ENCODE measurements around the gene ARL15.
"Not testable (repeated sequence)": the region's sequence is repeated elsewhere in the genome, so short reads cannot be mapped to it uniquely, and the experiment has no call there.

The ARL15 gene

DNA sequence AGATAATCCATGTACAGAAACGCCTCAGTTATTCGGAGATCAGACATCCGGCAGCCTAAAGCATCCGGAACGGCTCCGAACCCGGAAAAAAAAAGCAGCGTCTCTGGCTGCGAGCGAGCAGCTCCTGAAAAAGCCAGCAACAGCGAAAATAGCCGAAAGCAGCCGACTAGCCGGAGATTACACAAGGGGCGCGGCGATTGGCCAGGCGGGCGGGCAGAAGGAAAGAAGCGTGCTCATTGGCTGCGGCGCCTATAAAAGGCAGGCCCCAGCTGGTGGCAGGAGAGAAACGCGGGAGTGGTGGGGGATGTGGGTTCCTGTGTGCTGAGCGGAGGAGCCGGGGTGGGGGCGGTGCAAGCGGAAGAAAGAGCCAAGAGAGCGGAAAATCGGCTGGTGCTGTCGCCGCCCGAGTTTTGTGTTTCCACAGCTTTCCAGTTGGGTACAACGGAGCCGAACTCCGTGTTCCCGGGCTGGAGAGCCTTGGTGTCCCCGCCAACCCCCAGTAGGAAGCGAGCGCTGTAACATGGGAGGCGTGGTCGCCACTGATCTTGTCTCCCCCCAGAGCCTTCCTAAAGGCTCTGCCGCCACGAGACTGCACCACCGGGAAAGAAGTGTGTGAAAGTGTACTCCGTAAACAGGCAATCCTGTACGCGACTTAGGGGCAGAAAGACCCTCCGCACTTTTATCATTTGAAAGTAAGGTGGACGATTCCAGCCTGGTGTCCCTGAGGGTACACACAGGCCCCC is at the start of gene ARL15:
ARL15 (minus strand) TSS at position 141 of the 743 bp plus-strand sequence.
- peak within 1 kb of the TSS; percentile 82 for H3K27ac ChIP-seq
- peaks cover 23 to 24% of the 10 kb centered on the region in 2 experiments for H3K4me1 ChIP-seq (ENCODE audit: control insufficient read depth in 1 of 2, insufficient read depth in 1 of 2, low read depth in 1 of 2, low read length in 1 of 2)
- H3K9me3 ChIP-seq = no peaks in the 10 kb centered on the region
- peaks cover 20% of the 10 kb centered on the region for H3K27me3 ChIP-seq
- H3K36me3 ChIP-seq = no peaks in the 10 kb centered on the region
- peak within 1 kb of the TSS; percentile 81 to 82 for H3K4me3 ChIP-seq (ENCODE audit: low read depth in 1 of 2, low read length in 1 of 2)
- TF ChIP-seq, protein P1, sequence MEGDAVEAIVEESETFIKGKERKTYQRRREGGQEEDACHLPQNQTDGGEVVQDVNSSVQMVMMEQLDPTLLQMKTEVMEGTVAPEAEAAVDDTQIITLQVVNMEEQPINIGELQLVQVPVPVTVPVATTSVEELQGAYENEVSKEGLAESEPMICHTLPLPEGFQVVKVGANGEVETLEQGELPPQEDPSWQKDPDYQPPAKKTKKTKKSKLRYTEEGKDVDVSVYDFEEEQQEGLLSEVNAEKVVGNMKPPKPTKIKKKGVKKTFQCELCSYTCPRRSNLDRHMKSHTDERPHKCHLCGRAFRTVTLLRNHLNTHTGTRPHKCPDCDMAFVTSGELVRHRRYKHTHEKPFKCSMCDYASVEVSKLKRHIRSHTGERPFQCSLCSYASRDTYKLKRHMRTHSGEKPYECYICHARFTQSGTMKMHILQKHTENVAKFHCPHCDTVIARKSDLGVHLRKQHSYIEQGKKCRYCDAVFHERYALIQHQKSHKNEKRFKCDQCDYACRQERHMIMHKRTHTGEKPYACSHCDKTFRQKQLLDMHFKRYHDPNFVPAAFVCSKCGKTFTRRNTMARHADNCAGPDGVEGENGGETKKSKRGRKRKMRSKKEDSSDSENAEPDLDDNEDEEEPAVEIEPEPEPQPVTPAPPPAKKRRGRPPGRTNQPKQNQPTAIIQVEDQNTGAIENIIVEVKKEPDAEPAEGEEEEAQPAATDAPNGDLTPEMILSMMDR (IDR thresholded peaks at IDR 0.05) = peak; percentile 49

DNA sequence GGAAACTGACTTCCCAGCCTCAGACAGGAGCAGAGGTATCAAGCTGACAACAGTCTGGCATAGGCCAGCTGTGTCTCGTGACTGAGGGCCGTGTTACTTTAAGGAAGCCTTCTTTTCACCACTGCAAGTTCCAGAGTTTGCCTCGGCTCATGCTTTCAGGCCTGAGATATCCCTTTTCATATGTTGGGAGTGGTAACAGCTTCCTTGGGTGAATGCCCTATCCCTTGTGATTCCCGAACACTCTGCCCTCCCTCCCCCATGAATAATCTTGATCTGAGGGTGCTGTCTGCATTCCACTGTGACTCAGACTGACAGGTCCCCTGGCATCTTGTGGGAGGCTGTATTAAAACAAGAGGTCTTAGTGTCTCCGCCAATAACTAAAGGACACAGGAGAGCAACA is 49.7 kb upstream of the ARL15 start:
- no peak overlapping the region for H3K27ac ChIP-seq
- H3K4me3 ChIP-seq (ENCODE audit: low read depth in 1 of 2, low read length in 1 of 2) = no peak overlapping the region

DNA sequence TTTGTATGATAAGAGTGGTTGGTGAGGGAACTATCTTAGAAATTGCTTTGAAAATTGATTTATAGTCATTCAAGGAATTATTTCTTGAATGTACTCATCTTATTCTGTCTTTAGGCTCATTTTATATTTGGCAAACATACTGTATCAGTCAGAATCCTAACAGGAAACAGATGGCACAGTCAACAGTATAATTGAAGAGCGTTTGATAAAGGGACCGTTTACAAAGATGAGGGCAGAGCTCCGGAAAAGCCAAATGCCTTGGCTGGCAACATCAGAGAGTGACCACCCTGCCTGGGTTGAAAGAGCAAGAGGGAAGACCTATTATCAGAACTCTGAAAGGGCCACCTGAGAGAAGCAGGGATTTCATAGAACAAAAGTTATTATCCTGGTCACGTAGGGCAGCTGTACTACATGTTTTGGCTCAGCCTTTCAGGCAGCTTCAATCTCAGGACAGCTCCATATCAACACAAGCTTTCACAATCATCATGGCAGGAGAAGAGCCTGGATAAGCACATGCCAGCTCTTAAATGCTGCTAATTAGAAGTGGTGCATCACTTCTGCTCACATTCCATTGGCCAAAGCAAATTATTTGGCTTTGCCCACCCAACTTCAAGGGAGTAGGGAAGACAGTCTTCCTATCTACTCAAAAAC is 47.2 kb upstream of the ARL15 start:
- Histone ChIP-seq H3K27me3 (no peaks in the 10 kb centered on the region), H3K36me3 (no peaks in the 10 kb centered on the region), H3K9me3 (no peaks in the 10 kb centered on the region), H3K4me3 (ENCODE audit: low read depth in 1 of 2, low read length in 1 of 2) (no peak overlapping the region), H3K4me1 (ENCODE audit: control insufficient read depth in 1 of 2, insufficient read depth in 1 of 2, low read depth in 1 of 2, low read length in 1 of 2) (no peaks in the 10 kb centered on the region), H3K27ac (no peak overlapping the region)
- TF ChIP-seq, protein P1 (IDR thresholded peaks at IDR 0.05) = no peak

More for the DNA sequence above, 49.7 kb upstream of the ARL15 start:
- no peaks in the 10 kb centered on the region for H3K9me3 ChIP-seq
- no peaks in the 10 kb centered on the region for H3K4me1 ChIP-seq (ENCODE audit: control insufficient read depth in 1 of 2, insufficient read depth in 1 of 2, low read depth in 1 of 2, low read length in 1 of 2)
- no peaks in the 10 kb centered on the region for H3K27me3 ChIP-seq
- TF ChIP-seq, protein P1 (IDR thresholded peaks at IDR 0.05) = no peak
- H3K36me3 ChIP-seq = no peaks in the 10 kb centered on the region

DNA sequence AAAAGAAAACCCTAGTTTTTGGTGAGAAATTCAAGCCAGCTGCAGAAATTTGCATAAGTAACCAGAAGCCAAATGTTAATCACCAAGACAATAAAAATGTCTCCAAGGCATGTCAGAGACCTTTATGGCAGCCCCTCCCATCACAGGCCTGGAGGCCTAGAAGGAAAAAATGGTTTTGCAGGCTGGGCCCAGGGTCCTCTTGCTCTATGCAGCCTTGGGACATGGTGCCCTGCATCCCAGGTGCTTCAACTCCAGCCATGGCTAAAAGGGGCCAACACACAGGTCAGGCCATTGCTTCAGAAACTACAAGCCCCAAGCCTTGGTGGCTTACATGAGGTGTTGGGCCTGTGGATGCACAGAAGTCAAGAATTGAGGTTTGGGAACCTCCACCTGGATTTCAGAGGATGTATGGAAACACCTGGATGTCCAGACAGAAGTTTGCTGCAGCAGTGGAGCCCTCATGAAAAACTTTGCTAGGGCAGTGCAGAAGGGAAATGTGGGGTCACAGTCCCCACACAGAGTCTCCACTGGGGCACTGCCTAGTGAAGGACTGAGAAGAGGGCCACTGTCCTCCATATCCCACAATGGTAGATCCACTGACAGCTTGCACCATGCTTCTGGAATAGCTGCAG is 43.7 kb upstream of the ARL15 start:
- H3K9me3 ChIP-seq; H3K36me3 ChIP-seq; H3K27me3 ChIP-seq; H3K4me1 ChIP-seq (ENCODE audit: control insufficient read depth in 1 of 2, insufficient read depth in 1 of 2, low read depth in 1 of 2, low read length in 1 of 2); H3K27ac ChIP-seq; H3K4me3 ChIP-seq (ENCODE audit: low read depth in 1 of 2, low read length in 1 of 2): not testable (repeated sequence)

DNA sequence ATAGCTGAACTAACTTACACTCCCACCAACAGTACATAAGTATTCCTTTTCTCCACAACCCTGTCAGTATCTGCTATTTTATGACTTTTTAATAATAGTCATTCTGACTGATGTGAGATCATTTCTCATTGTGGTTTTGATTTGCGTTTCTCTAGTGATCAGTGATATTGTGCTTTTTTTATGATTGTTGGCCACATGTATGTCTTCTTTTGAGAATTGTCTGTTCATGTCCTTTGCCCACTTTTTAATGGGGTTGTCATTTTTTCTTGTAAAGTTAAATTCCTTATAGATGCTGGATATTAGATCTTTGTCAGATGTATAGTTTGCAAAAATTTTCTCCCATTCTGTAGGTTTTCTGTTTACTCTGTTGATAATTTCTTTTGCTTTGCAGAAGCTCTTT is 42.2 kb upstream of the ARL15 start:
- H3K9me3 ChIP-seq; H3K27me3 ChIP-seq; H3K27ac ChIP-seq; H3K4me1 ChIP-seq (ENCODE audit: control insufficient read depth in 1 of 2, insufficient read depth in 1 of 2, low read depth in 1 of 2, low read length in 1 of 2); H3K36me3 ChIP-seq; H3K4me3 ChIP-seq (ENCODE audit: low read depth in 1 of 2, low read length in 1 of 2): not testable (repeated sequence)

DNA sequence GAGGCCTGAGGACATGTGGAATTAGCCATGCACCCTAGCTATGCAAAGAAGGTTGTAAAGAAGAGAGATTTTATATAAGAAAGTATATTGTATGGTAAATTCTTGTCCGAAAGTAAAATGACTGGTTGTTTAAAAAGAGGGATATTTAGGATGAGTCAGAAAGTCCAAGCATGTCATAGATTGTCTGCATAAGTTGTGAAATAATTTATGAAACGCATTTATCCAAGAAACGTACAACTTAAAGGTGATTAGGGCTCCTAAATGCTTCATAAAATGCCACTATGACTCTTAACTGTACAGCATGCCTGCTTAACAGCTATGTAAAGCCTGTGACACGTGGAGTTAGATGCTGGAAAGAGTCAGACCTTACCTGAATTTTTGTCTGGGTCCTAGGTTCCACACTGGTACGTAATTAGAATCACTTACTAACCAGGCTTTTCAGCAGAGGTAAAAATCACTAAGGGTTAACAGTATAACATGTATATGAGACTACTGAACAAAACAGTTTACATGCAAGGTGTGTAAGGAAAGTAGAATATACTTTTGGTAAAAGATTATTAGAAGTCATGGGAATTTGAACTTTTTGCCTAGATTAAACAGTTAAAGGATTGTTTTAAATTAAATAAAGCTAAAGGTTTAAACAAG is 37.0 kb upstream of the ARL15 start:
- Histone ChIP-seq H3K36me3 (no peaks in the 10 kb centered on the region), H3K27ac (no peak overlapping the region), H3K9me3 (no peaks in the 10 kb centered on the region), H3K4me1 (ENCODE audit: control insufficient read depth in 1 of 2, insufficient read depth in 1 of 2, low read depth in 1 of 2, low read length in 1 of 2) (no peaks in the 10 kb centered on the region), H3K27me3 (no peaks in the 10 kb centered on the region), H3K4me3 (ENCODE audit: low read depth in 1 of 2, low read length in 1 of 2) (no peak overlapping the region)
- TF ChIP-seq, protein P1 (IDR thresholded peaks at IDR 0.05) = no peak

All from neutrophil (primary cell).